Tibial artery (tissue), 4 donors: ENCODE results near the gene FILIP1.

Experiments
- DNase-seq, 2 donors: peaks; one replicate each; pipeline ENCODE4 v3.0.0-alpha.2; 2019
- H3K27ac ChIP-seq, 2 donors: fragments of 200-600 bp; sonication (generic) in 1 of 2; 1 replicate in 1 of 2; 2 replicates in 1 of 2; pipeline ENCODE4 v1.5.1; 2018 to 2019; ENCODE audit warnings: mild to moderate bottlenecking in 1 of 2
- H3K27me3 ChIP-seq, 2 donors: fragments of 200-600 bp; sonication (generic) in 1 of 2; one replicate each; pipeline versions ENCODE4 v1.5.1 to v1.6.0; 2016 to 2019
- H3K36me3 ChIP-seq, 3 donors: fragments of 200-600 bp; sonication (generic) in 2 of 3; one replicate each; pipeline ENCODE4 v1.5.1; 2016 to 2019; ENCODE audit warnings: mild to moderate bottlenecking in 2 of 3
- H3K4me1 ChIP-seq, 4 donors: fragments of 200-600 bp; sonication (generic) in 2 of 4; 1 replicate in 3 of 4; 2 replicates in 1 of 4; pipeline ENCODE4 v1.5.1; 2016 to 2019
- H3K4me3 ChIP-seq, 2 donors: fragments of 200-600 bp; sonication (generic) in 1 of 2; 1 replicate in 1 of 2; 2 replicates in 1 of 2; pipeline ENCODE4 v1.5.1; 2018 to 2019; ENCODE audit warnings: mild to moderate bottlenecking in 2 of 2
- H3K9me3 ChIP-seq, 3 donors: fragments of 200-600 bp; sonication (generic) in 1 of 3; one replicate each; pipeline ENCODE4 v1.5.1; 2016 to 2019
- intact Hi-C: fragments of 100-400 bp; cut with DNase I; formaldehyde crosslinking; loops from one replicate; pipeline ENCODE4 v1.15.0; 2023; ENCODE audit warnings: low total_unique reads
- TF ChIP-seq, protein P1 (sequence below), 2 experiments: fragments of 200-600 bp in 1 of 2; fragments of 450-650 bp in 1 of 2; IDR thresholded peaks; one replicate each; pipeline ENCODE4 v1.5.1; 2017 to 2019; ENCODE audit warnings: antibody characterized with exemption in 2 of 2, mild to moderate bottlenecking in 1 of 2, moderate library complexity in 1 of 2

FILIP1 gene

DNA sequence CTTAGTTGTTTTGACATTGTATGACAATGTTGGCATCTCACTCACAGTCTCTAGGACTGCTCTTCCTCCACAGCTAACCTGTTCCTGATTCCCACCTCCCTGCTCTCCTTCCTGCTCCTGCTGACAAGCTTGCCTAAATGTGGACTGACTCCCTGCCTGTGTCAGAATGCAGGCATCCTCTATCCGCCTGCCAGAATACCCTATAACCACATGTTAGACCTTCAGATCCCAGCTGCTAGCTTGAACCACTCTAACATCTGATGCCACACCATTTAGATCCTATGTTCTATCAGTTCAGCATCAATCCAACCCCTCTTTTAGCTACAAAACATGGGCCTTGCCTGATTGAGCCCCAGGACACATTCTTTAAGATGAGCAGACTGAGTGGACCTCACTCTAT lies 12.2 kb downstream of the FILIP1 start:
- intact Hi-C loops: no loop called here

GRCh38 chr6:75480425-75480824 lies 13.2 kb downstream of the FILIP1 start:
- Histone ChIP-seq H3K4me1 (peaks cover 0 to 70% (median 13%) of the 10 kb centered on the region in 4 donors), H3K9me3 (no peaks in the 10 kb centered on the region), H3K4me3 (no peak overlapping the region), H3K36me3 (no peaks in the 10 kb centered on the region), H3K27ac (peak overlapping the region; percentile 72 to 78), H3K27me3 (no peaks in the 10 kb centered on the region)
- intact Hi-C loops: no loop called here
- TF ChIP-seq, protein P1, sequence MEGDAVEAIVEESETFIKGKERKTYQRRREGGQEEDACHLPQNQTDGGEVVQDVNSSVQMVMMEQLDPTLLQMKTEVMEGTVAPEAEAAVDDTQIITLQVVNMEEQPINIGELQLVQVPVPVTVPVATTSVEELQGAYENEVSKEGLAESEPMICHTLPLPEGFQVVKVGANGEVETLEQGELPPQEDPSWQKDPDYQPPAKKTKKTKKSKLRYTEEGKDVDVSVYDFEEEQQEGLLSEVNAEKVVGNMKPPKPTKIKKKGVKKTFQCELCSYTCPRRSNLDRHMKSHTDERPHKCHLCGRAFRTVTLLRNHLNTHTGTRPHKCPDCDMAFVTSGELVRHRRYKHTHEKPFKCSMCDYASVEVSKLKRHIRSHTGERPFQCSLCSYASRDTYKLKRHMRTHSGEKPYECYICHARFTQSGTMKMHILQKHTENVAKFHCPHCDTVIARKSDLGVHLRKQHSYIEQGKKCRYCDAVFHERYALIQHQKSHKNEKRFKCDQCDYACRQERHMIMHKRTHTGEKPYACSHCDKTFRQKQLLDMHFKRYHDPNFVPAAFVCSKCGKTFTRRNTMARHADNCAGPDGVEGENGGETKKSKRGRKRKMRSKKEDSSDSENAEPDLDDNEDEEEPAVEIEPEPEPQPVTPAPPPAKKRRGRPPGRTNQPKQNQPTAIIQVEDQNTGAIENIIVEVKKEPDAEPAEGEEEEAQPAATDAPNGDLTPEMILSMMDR (IDR thresholded peaks at IDR 0.05): no peak
- no peak for DNase-seq

More for the DNA sequence above, 12.2 kb downstream of the FILIP1 start:
- H3K27me3 ChIP-seq: no peaks in the 10 kb centered on the region
- DNase-seq: no peak
- H3K4me1 ChIP-seq: peaks cover 0 to 74% (median 17%) of the 10 kb centered on the region in 4 donors
- H3K27ac ChIP-seq: peak overlapping the region; percentile 72 to 78
- no peaks in the 10 kb centered on the region for H3K36me3 ChIP-seq
- no peak overlapping the region for H3K4me3 ChIP-seq
- no peaks in the 10 kb centered on the region for H3K9me3 ChIP-seq
- TF ChIP-seq, protein P1 (IDR thresholded peaks at IDR 0.05): no peak

DNA sequence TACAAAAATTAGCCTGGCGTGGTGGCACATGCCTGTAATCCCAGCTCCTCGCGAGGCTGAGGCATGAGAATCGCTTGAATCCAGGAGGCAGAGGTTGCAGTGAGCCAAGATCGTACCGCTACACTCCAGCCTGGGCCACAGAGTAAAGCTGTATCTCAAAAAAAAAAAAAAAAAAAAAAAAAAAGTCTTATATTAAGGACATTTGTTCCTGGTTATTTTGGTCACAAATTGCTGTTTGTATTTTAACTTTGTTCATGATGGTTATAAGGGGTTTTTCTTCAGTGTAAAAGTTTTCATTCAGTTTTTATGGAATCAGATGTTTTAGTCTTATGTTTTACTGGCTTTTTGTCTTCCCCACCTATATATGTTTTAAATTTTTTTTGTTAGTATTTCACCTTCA lies 13.9 kb downstream of the FILIP1 start:
- intact Hi-C loops: no loop called here
- Histone ChIP-seq H3K4me1 (peaks cover 0 to 62% (median 13%) of the 10 kb centered on the region in 4 donors), H3K27ac (peak overlapping the region; percentile 72 to 78), H3K9me3 (no peaks in the 10 kb centered on the region), H3K36me3 (no peaks in the 10 kb centered on the region), H3K4me3 (no peak overlapping the region), H3K27me3 (no peaks in the 10 kb centered on the region)
- no peak for DNase-seq
- TF ChIP-seq, protein P1 (IDR thresholded peaks at IDR 0.05): no peak

DNA sequence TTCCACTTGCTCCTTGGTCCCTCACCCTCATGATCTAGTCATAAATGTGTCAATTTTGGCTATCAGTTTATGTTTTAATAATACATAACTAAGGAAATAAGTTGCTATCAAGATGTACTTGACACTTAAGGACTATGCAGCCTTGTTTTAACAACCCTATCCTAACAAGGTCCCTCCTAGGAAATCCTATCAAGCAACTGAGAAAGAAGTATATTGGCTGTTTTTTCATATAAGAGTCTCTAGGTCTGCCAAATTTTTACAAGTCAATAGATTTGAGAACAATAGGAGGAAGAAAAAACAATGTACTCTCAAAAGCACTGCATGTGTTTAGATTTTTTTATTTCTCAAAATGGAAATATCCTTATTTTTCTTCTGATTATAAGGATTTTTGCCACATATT lies 14.7 kb downstream of the FILIP1 start:
- H3K36me3 ChIP-seq: no peaks in the 10 kb centered on the region
- no peak for DNase-seq
- H3K9me3 ChIP-seq: no peaks in the 10 kb centered on the region
- TF ChIP-seq, protein P1 (IDR thresholded peaks at IDR 0.05): no peak
- H3K27me3 ChIP-seq: no peaks in the 10 kb centered on the region
- intact Hi-C loops: no loop called here
- H3K27ac ChIP-seq: peak overlapping the region in 1 of 2 donors; percentile 78
- H3K4me1 ChIP-seq: peaks cover 0 to 55% (median 13%) of the 10 kb centered on the region in 4 donors
- H3K4me3 ChIP-seq: no peak overlapping the region

- DNase-seq: no peak
- intact Hi-C loops: no loop called here
- Histone ChIP-seq H3K27me3 (no peaks in the 10 kb centered on the region), H3K27ac (no peak overlapping the region), H3K4me1 (peaks cover 0 to 14% (median 0%) of the 10 kb centered on the region in 4 donors), H3K36me3 (no peaks in the 10 kb centered on the region), H3K9me3 (no peaks in the 10 kb centered on the region), H3K4me3 (no peak overlapping the region)
- TF ChIP-seq, protein P1 (IDR thresholded peaks at IDR 0.05): no peak
Observed at GRCh38 chr6:75472885-75473284, 20.7 kb downstream of the FILIP1 start.

DNA sequence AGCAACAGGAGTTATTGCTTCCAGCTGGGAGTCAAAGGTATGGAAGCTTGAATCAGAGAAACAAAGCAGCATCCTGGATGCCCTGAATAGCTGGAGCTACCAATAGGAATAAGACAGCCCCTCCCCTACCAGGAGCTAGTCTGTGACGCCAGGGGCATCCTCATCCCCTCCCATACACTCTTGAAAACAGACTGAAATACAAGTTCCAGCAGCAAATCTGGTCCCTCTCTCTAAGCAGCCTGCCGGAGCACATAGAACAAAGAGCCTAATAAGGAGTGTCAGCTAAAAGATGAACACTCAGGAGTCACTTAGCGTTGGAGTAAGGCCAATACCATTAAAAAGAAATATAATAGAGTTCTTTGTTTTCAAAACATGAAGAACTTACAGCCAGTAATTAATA lies 25.6 kb downstream of the FILIP1 start:
- H3K36me3 ChIP-seq: no peaks in the 10 kb centered on the region
- DNase-seq: no peak
- H3K27me3 ChIP-seq: no peaks in the 10 kb centered on the region
- H3K4me3 ChIP-seq: no peak overlapping the region
- no peaks in the 10 kb centered on the region for H3K9me3 ChIP-seq
- peaks cover 0 to 52% (median 13%) of the 10 kb centered on the region in 4 donors for H3K4me1 ChIP-seq
- intact Hi-C loops: no loop called here
- TF ChIP-seq, protein P1 (IDR thresholded peaks at IDR 0.05): no peak
- peak overlapping the region; percentile 27 to 63 for H3K27ac ChIP-seq
